ENCODE measurements around the gene C3. TPM values are rescaled to one million over a fixed set of nuclear protein-coding genes. Genes with fewer than 3 reads are reported as not detected.

The C3 gene
- total and polyA plus RNA-seq, 2 experiments from 2014 or later = 5.1 to 17.7 TPM

- TF ChIP-seq ZNF462 (CRISPR knock-in tag; IDR thresholded peaks at IDR 0.05) (no peak), EZH2phosphoT487 (IDR thresholded peaks at IDR 0.05; ENCODE audit: unreplicated experiment) (no peak)
Measured at GRCh38 chr19:6648141-6648715, 72.2 kb downstream of the C3 start (continued).

- no peaks in the 10 kb centered on the region for H3K4me1 Mint-ChIP-seq
- no peaks in the 10 kb centered on the region for H4K20me1 ChIP-seq (replicated peaks; ENCODE audit: insufficient read depth)
- no peak for DNase-seq (ENCODE audit: low spot score)
- peaks cover 29% of the 10 kb centered on the region; the same call in 2 of the 3 replicates for H3K36me3 Mint-ChIP-seq (ENCODE audit: low read depth)
- no peak for ATAC-seq
- no peak overlapping the region for H3K27ac ChIP-seq (ENCODE audit: low read depth)
- H3K4me3 ChIP-seq = no peak overlapping the region
- H3K27me3 Mint-ChIP-seq (ENCODE audit: insufficient read depth, low read depth, poor library complexity) = peaks cover 2% of the 10 kb centered on the region
- no peaks in the 10 kb centered on the region for H3K9me2 ChIP-seq (ENCODE audit: insufficient read depth)
- H3K79me2 ChIP-seq (replicated peaks; ENCODE audit: insufficient read depth) = no peaks in the 10 kb centered on the region
- H3K27ac Mint-ChIP-seq = no peak overlapping the region
- no peaks in the 10 kb centered on the region for H3K27me3 ChIP-seq (ENCODE audit: insufficient read depth)
- H3K36me3 ChIP-seq (ENCODE audit: insufficient read depth) = no peaks in the 10 kb centered on the region
- H2AFZ ChIP-seq = no peak overlapping the region
- H3K4me2 ChIP-seq = no peak overlapping the region
- H3K9me3 Mint-ChIP-seq = peaks cover 89% of the 10 kb centered on the region
- H3K4me3 Mint-ChIP-seq = no peak overlapping the region
- H3F3A ChIP-seq (replicated peaks; ENCODE audit: low read depth) = no peaks in the 10 kb centered on the region
- no peaks in the 10 kb centered on the region for H3K4me1 ChIP-seq (ENCODE audit: insufficient read depth)
- TF ChIP-seq REST (IDR thresholded peaks at IDR 0.05; ENCODE audit: unreplicated experiment) (no peak), ZNF462 (CRISPR knock-in tag; IDR thresholded peaks at IDR 0.05) (no peak)
Measured at GRCh38 chr19:6644796-6645195, 75.7 kb downstream of the C3 start.

Data from GM23338 (cell line).